GM12872 (cell line): ENCODE measurements around the gene ARL15.

Experiments used
- TF ChIP-seq, protein P1 (sequence below): IDR thresholded peaks from 3 replicates; pipeline ENCODE4 v1.5.1; 2011; ENCODE audit warnings: low read depth, mild to moderate bottlenecking, low read length, moderate library complexity; ENCODE audit not compliant: insufficient read depth

The ARL15 gene

GRCh38 chr5:53940921-53941320 is 369.5 kb downstream of the ARL15 start:
- TF ChIP-seq, protein P1, sequence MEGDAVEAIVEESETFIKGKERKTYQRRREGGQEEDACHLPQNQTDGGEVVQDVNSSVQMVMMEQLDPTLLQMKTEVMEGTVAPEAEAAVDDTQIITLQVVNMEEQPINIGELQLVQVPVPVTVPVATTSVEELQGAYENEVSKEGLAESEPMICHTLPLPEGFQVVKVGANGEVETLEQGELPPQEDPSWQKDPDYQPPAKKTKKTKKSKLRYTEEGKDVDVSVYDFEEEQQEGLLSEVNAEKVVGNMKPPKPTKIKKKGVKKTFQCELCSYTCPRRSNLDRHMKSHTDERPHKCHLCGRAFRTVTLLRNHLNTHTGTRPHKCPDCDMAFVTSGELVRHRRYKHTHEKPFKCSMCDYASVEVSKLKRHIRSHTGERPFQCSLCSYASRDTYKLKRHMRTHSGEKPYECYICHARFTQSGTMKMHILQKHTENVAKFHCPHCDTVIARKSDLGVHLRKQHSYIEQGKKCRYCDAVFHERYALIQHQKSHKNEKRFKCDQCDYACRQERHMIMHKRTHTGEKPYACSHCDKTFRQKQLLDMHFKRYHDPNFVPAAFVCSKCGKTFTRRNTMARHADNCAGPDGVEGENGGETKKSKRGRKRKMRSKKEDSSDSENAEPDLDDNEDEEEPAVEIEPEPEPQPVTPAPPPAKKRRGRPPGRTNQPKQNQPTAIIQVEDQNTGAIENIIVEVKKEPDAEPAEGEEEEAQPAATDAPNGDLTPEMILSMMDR: no peak

- TF ChIP-seq, protein P1: no peak
Observed at GRCh38 chr5:53937467-53937866, 372.9 kb downstream of the ARL15 start.

GRCh38 chr5:53936481-53937352 is 373.7 kb downstream of the ARL15 start:
- TF ChIP-seq, protein P1: no peak

DNA sequence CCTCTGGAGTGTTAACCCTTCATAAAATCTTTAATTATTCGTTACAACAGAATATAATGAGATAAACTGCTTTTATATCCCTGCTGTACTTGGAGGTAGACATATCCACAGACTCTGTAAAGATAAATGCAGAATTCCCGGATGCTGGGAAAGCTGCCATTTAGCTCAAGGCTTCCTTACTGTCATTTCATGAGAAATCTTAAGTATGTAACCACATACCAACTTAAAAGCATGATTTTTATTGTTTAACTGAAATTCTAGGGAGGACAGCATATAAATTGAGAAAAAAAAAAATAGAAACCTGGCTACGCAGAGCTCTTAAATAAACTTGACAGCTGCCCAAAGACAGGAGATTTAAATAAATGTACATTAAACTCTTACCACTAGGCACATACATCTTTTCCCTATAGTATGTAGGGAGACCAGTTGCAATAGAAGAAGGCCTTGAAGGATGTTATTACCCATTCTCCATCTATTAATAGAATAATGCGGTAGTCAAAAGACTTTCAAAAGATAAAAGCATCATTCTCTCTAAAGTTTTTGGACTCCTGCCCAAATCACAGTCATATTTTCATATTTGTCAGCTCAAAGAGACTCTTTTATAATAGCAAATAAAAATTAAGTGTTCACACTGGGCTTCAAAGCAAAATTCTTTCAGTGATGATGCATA is 376.1 kb downstream of the ARL15 start:
- TF ChIP-seq, protein P1: no peak

DNA sequence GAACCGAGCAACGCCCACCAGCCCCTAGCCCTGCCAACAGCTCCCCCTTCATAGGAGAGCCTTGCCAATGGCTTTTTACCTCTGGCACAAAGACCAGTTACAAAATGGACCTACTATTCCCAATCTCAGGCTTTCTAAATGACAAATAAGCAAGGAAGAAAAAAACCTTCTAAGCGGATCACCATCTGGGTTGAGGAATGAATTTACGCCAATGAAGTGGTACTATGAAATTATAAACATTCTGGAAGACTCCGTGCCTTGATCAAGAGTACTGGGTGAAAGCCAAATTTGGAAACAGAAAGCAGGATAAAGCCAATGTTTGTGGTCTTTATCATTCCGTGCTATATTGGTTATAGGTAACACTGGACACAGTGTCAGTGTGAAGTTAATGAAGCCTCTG is 378.0 kb downstream of the ARL15 start:
- TF ChIP-seq, protein P1: no peak

DNA sequence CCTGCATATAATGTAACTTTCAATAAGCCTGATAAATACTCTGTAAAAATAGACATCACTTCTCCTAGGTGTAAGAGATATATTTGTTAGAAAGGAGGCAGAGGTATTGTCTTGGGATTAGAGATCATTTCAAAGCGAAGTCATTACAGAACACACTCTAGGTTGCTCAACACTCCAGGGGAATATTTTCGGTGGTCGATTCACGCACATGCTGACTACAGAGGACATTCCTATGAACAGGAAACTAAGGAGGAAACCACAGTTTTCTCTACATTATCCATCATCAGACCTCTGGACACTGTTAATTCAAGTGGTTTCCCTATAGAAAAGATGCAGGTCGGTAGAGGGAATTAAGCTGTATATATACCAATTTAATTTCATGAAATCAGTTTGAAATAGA is 379.9 kb downstream of the ARL15 start:
- TF ChIP-seq, protein P1: no peak

DNA sequence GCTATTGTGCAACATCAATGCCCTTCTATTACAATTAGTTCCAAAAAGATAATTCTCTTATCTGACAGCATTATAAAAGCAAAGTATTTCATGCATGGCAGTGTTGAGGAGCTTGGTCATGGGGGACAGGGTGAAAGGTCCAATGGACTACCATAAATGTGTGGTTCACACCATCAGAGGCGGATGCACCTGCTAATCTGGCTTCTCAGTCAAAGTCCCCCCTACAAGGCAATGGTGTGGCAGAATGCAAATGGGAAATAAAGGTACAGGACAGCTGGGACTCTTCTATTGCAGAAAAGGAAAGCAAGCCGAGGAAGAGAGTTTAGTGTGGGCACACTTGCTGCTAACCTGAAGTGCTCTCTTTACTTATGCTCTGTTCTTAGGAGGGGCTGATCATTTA is 380.8 kb downstream of the ARL15 start:
- TF ChIP-seq, protein P1: no peak
